OCI-LY7 (cell line): ENCODE measurements around the gene PIAS2. TPM values are rescaled to one million over a fixed set of nuclear protein-coding genes. Genes with fewer than 3 reads are reported as not detected.

Source experiments
- BruUV-seq: library from RNA; stranded (reverse); fragments of 400-500 nt; replicated peaks from 2 replicates; lab custom pipeline; 2021; lab: Mats Ljungman, UMichigan
- CTCF ChIA-PET: fragments of 300-600 bp; sonication (Branson Sonifier 250); formaldehyde crosslinking; loops from one replicate; lab custom pipeline; 2022; ENCODE audit warnings: antibody characterized with exemption; ENCODE audit not compliant: unreplicated experiment; lab: Charles Lee
- POLR2A ChIA-PET: fragments of 300-600 bp; sonication (Branson Sonifier 250); formaldehyde crosslinking; loops from one replicate; lab custom pipeline; 2022; ENCODE audit warnings: antibody characterized with exemption; lab: Charles Lee
- DNase-seq: peaks from one replicate; pipeline ENCODE4 v3.0.0-alpha.2; 2015; ENCODE audit warnings: low spot score
- H2AFZ ChIP-seq: fragments of 200-600 bp; sonication (generic), shearing (Covaris generic); 2 replicates; pipeline ENCODE4 v1.6.1; 2014; ENCODE audit warnings: mild to moderate bottlenecking, antibody characterized with exemption, low read length, moderate library complexity
- H3K27ac ChIP-seq: fragments of 200-600 bp; sonication (generic); 2 replicates; pipeline ENCODE4 v1.5.1; 2014; ENCODE audit warnings: mixed run types, low read depth, mild to moderate bottlenecking, moderate library complexity, low read length, inconsistent platforms; ENCODE audit not compliant: poor library complexity, severe bottlenecking
- H3K36me3 ChIP-seq: fragments of 200-600 bp; sonication (generic); 2 replicates; pipeline ENCODE4 v1.6.1; 2014; ENCODE audit warnings: mild to moderate bottlenecking, antibody characterized with exemption, low read length, moderate library complexity, mixed read lengths; ENCODE audit not compliant: insufficient read depth
- H3K4me1 ChIP-seq: fragments of 200-600 bp; sonication (generic); 2 replicates; pipeline ENCODE4 v1.5.1; 2014; ENCODE audit warnings: mild to moderate bottlenecking, low read length; ENCODE audit not compliant: insufficient read depth, poor library complexity, severe bottlenecking
- H3K4me2 ChIP-seq: fragments of 200-600 bp; sonication (generic); 2 replicates; pipeline ENCODE4 v1.6.1; 2014; ENCODE audit warnings: mild to moderate bottlenecking, low read length
- H3K4me3 ChIP-seq: fragments of 200-600 bp; sonication (generic); 2 replicates; pipeline ENCODE4 v1.5.1; 2014; ENCODE audit warnings: mild to moderate bottlenecking, low read depth, low read length; ENCODE audit not compliant: poor library complexity, severe bottlenecking
- H3K79me2 ChIP-seq: fragments of 200-600 bp; sonication (generic); 2 replicates; pipeline ENCODE4 v1.6.1; 2016; ENCODE audit warnings: low read depth, mild to moderate bottlenecking, low read length, moderate library complexity, mixed read lengths; ENCODE audit not compliant: insufficient read depth
- H3K9me2 ChIP-seq: fragments of 200-600 bp; sonication (generic); 2 replicates; pipeline ENCODE4 v1.6.1; 2016; ENCODE audit warnings: mild to moderate bottlenecking, low read length, mixed read lengths; ENCODE audit not compliant: insufficient read depth
- H3K9me3 ChIP-seq: fragments of 200-600 bp; sonication (generic); 2 replicates; pipeline ENCODE4 v1.6.1; 2014; ENCODE audit warnings: mild to moderate bottlenecking, mixed run types, low read length, mixed read lengths
- H4K20me1 ChIP-seq: fragments of 200-600 bp; sonication (generic); 2 replicates; pipeline ENCODE4 v1.6.1; 2014; ENCODE audit warnings: mild to moderate bottlenecking, antibody characterized with exemption, low read length, moderate library complexity, mixed read lengths; ENCODE audit not compliant: insufficient read depth
- CTCF ChIP-seq: fragments of 200-600 bp; sonication (generic); conservative IDR thresholded peaks from 2 replicates; pipeline ENCODE4 v1.5.1; 2014; ENCODE audit warnings: mild to moderate bottlenecking, antibody characterized with exemption, low read length, moderate library complexity, mixed read lengths
- EZH2phosphoT487 ChIP-seq: fragments of 200-600 bp; sonication (generic); IDR thresholded peaks from 2 replicates; pipeline ENCODE4 v1.6.1; 2018; ENCODE audit warnings: low read depth, borderline replicate concordance, mild to moderate bottlenecking, mixed run types, antibody characterized with exemption, low read length, moderate library complexity, mixed read lengths
- intact Hi-C: fragments of 100-400 bp; cut with micrococcal nuclease; formaldehyde crosslinking; loops from one replicate; pipeline ENCODE4 v1.10.0; 2022; ENCODE audit not compliant: unreplicated experiment
- total RNA-seq, 2 experiments: library from RNA; depleted of rRNA in 1 of 2; stranded (reverse); fragments of >200 nt in 1 of 2; shearing (Covaris generic) in 1 of 2; gene quantifications; 2 replicates each; pipeline ENCODE4 v1.2.3, GENCODE V29; 2014 to 2022

PIAS2 gene
- total RNA-seq, 2 experiments from 2014 or later: 18.1 to 35.7 TPM

GRCh38 chr18:46946656-46947282 lies 29.5 kb upstream of the PIAS2 start:
- H4K20me1 ChIP-seq: no peaks in the 10 kb centered on the region
- H3K4me3 ChIP-seq: no peak overlapping the region
- no peaks in the 10 kb centered on the region for H3K9me3 ChIP-seq
- H2AFZ ChIP-seq: no peak overlapping the region
- H3K4me2 ChIP-seq: peak overlapping the region; percentile 46; the same call in 1 of the 2 replicates
- no peaks in the 10 kb centered on the region for H3K36me3 ChIP-seq
- no peaks in the 10 kb centered on the region for H3K4me1 ChIP-seq
- POLR2A ChIA-PET: no interaction called here
- intact Hi-C loops: no loop called here
- no peak overlapping the region for H3K27ac ChIP-seq
- no peak for TF ChIP-seq CTCF
- no peak for TF ChIP-seq EZH2phosphoT487
- H3K9me2 ChIP-seq: no peaks in the 10 kb centered on the region
- no TSS peak for BruUV-seq
- DNase-seq: no peak
- no peaks in the 10 kb centered on the region for H3K79me2 ChIP-seq
- CTCF ChIA-PET: no interaction called here

GRCh38 chr18:46942646-46943045 lies 25.3 kb upstream of the PIAS2 start:
- DNase-seq: no peak

More at GRCh38 chr18:46942646-46943045, 25.3 kb upstream of the PIAS2 start:
- no peak overlapping the region for H2AFZ ChIP-seq
- H4K20me1 ChIP-seq: no peaks in the 10 kb centered on the region
- H3K9me3 ChIP-seq: no peaks in the 10 kb centered on the region
- H3K4me1 ChIP-seq: no peaks in the 10 kb centered on the region
- no TSS peak for BruUV-seq
- TF ChIP-seq EZH2phosphoT487 (no peak), CTCF (no peak)
- no peak overlapping the region for H3K4me3 ChIP-seq
- H3K36me3 ChIP-seq: no peaks in the 10 kb centered on the region
- no peaks in the 10 kb centered on the region for H3K9me2 ChIP-seq
- no peak overlapping the region for H3K27ac ChIP-seq
- H3K79me2 ChIP-seq: no peaks in the 10 kb centered on the region
- no peak overlapping the region for H3K4me2 ChIP-seq
- POLR2A ChIA-PET: no interaction called here
- intact Hi-C loops: no loop called here
- CTCF ChIA-PET: no interaction called here
